ENCODE results near the gene TP53TG5.

TP53TG5 gene

DNA sequence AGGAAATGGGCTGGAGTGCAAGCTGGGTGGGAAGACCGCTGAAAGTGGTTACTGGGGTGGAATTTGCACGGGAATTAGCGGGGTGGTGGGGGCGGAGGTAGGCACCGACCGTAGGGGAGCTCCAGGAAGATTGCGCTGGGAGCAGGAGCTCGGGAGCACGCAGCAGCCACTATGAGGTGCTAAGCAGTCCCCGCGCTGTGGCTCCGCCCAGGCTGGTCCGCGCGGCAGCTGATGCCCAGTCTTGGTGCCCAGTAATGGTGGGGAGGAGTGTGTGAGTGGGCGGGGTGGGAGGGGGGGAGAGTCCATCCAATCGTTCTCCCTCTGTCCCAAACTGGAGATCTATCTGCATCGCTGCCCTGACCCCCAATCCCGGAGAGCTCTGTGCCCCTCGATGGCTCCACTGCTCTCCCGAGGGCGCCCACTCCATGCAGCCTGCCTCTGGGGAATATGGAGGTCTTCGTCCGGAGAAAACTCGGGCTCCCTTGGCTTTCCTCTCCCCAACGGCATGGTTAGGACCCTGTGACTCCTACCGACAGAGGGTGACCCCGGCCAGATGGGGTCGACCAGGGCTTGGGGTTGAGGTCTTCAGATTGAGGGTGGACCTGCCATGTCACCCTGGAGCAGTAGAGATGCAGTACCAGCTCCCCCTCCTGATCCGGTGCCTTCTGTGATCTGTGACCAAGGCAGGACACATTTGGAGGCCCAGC is 5.3 kb downstream of the TP53TG5 start:
- no peak for TF ChIP-seq POLR2AphosphoS5 (IDR thresholded peaks at IDR 0.05; ENCODE audit: low read depth, low read length)
- no peak for TF ChIP-seq TAF1 (IDR thresholded peaks at IDR 0.05; ENCODE audit: low read depth, low read length)
- no peak for TF ChIP-seq SPI1 (IDR thresholded peaks at IDR 0.05; ENCODE audit: low read depth, low read length)
- no peak for TF ChIP-seq POU2F2 (IDR thresholded peaks at IDR 0.05; ENCODE audit: low read depth, low read length)
- TF ChIP-seq POLR2A (IDR thresholded peaks at IDR 0.05; ENCODE audit: low read depth, low read length) = no peak
- no peak for TF ChIP-seq PAX5 (IDR thresholded peaks at IDR 0.05; ENCODE audit: insufficient read depth, low read length, severe bottlenecking)
- DNase-seq (ENCODE audit: insufficient read length, low spot score) (no peak), FAIRE-seq (no peak)

DNA sequence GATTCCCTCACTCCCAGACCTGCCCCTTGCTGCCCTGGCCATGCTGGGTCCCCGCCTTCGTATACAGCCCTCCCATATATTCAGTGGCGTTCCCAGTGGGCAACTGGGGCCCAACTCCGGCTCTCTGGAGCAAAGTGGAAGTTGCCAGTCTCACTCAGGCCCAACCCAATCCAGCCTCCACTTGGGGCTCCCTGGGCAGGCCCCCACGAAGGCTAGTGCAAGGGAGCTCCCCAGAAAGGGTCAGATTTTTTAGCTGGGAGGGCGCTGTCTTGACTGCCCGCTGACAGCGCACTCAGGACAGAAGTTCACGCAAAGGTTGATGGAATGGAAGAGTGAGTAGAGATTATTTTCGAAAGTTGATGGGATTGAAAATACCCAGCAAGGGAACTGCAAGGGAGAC is 5.9 kb downstream of the TP53TG5 start:
- TF ChIP-seq TAF1 (IDR thresholded peaks at IDR 0.05; ENCODE audit: low read depth, low read length) = no peak
- TF ChIP-seq PAX5 (IDR thresholded peaks at IDR 0.05; ENCODE audit: insufficient read depth, low read length, severe bottlenecking) = no peak
- TF ChIP-seq POLR2AphosphoS5 (IDR thresholded peaks at IDR 0.05; ENCODE audit: low read depth, low read length) = no peak
- TF ChIP-seq POLR2A (IDR thresholded peaks at IDR 0.05; ENCODE audit: low read depth, low read length) = no peak
- TF ChIP-seq POU2F2 (IDR thresholded peaks at IDR 0.05; ENCODE audit: low read depth, low read length) = no peak
- no peak for TF ChIP-seq SPI1 (IDR thresholded peaks at IDR 0.05; ENCODE audit: low read depth, low read length)
- DNase-seq (ENCODE audit: insufficient read length, low spot score) (no peak), FAIRE-seq (no peak)

DNA sequence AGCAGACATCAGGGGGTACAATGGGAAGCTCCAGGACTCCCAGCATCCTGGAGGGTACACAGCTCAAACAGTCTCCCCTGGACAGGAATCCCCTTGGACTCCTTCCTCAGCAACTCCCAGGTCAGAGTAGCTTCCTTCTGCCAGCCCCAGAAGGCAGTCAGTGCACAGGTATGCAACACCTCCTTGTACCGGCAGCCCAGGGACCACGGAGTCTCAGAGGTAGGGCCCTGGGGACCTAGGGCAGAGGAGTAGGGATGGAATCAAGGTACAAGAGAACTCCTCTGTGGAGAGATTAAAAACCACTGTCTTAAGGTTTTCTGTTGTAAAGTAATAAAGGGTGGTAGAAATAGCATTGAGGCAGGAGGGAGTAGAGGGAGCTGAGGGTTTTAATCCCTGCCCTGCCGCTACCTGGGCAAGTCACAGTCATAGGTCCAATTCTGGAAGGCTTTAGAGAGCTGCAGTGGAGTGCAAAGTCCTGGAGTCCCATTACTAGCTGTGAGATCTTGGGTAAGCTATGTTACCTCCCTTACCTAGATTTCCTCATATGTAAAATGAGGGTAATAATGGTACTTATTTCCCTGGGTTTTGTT is 7.5 kb downstream of the TP53TG5 start:
- DNase-seq (ENCODE audit: insufficient read length, low spot score) (no peak), FAIRE-seq (no peak)
- TF ChIP-seq POU2F2 (IDR thresholded peaks at IDR 0.05; ENCODE audit: low read depth, low read length) = no peak
- no peak for TF ChIP-seq PAX5 (IDR thresholded peaks at IDR 0.05; ENCODE audit: insufficient read depth, low read length, severe bottlenecking)
- TF ChIP-seq SPI1 (IDR thresholded peaks at IDR 0.05; ENCODE audit: low read depth, low read length) = no peak

DNA sequence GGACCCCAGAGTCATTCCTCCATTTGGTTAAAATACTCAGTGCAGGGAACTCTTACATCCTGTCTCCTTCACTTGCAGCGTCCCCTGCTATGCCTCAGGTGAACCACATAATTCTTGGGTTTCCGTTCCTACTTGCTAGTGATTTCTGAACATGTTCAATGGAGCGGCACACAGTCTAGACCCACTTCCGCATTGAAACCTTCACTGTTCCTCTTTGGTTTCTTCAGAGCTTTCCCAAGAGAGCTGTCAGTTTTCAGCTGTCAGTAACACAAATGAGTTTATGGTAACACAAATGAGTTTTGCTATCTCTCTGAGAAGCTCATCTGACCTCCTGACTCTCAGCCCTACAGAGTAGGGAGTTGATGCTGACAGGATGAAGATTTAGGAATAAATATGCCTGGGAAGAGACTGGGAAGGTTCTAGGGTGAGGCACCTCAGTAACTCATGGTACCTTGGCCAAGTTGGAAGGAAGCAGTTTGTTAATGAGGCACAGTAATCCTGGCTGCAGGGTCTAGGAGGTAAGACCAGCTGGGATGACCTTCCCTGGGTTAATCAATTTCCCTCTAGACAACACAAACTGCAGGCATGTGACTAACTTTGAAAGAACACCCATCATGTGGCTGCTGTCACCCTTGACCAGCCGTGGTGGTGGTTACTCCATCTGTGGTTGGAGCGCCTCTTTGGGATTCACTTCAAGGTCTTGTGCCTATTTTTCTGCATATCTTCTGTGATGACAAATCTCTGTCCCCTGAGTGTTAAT is 9.7 kb downstream of the TP53TG5 start:
- DNase-seq (ENCODE audit: insufficient read length, low spot score) = peak; percentile 67
- FAIRE-seq = peak; percentile 90
- TF ChIP-seq TAF1 (IDR thresholded peaks at IDR 0.05; ENCODE audit: low read depth, low read length) = no peak
- peak; percentile 91 for TF ChIP-seq PAX5 (IDR thresholded peaks at IDR 0.05; ENCODE audit: insufficient read depth, low read length, severe bottlenecking)
- no peak for TF ChIP-seq POLR2A (IDR thresholded peaks at IDR 0.05; ENCODE audit: low read depth, low read length)
- TF ChIP-seq SPI1 (IDR thresholded peaks at IDR 0.05; ENCODE audit: low read depth, low read length) = peak; percentile 99
- TF ChIP-seq POLR2AphosphoS5 (IDR thresholded peaks at IDR 0.05; ENCODE audit: low read depth, low read length) = no peak
- peak; percentile 84 for TF ChIP-seq POU2F2 (IDR thresholded peaks at IDR 0.05; ENCODE audit: low read depth, low read length)

DNA sequence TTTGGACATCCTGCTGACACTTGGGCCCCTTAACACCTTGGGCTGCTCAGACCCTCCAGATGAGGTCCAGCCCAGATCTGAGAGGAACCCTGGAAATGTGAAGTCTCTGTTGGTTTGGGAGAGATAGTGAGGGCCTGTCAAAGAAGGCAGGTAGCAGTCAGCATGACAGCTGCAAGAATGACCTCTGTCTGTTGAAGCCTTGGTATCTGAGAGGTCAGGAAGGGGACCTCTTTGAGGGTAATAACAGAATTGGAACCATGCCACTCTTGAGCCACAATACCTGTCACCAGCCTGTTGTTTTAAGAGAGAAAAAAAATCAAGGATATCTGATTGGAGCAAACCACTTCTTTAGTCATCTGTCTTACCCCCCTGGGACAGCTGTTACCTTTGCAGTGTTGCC is 11.0 kb downstream of the TP53TG5 start:
- DNase-seq (ENCODE audit: insufficient read length, low spot score) (no peak), FAIRE-seq (no peak)
- TF ChIP-seq POLR2AphosphoS5 (IDR thresholded peaks at IDR 0.05; ENCODE audit: low read depth, low read length) (no peak), SPI1 (IDR thresholded peaks at IDR 0.05; ENCODE audit: low read depth, low read length) (no peak), POLR2A (IDR thresholded peaks at IDR 0.05; ENCODE audit: low read depth, low read length) (no peak), POU2F2 (IDR thresholded peaks at IDR 0.05; ENCODE audit: low read depth, low read length) (no peak), PAX5 (IDR thresholded peaks at IDR 0.05; ENCODE audit: insufficient read depth, low read length, severe bottlenecking) (no peak), TAF1 (IDR thresholded peaks at IDR 0.05; ENCODE audit: low read depth, low read length) (no peak)

DNA sequence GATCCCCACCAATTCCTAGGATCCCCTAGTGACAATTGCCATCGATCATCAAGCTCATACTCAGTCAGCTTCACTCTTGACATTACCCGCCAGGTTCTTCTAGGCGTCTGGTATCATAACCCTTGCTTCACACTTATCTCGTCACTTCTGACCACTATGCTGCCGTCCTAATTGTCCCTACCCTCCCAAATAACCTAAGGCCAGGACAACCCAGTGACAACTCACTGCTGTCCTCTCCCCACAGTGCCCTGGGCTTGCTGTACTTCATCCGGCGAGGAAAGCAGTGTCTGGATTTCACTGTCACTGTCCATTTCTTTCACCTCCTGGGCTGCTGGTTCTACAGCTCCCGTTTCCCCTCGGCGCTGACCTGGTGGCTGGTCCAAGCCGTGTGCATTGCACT is 11.5 kb downstream of the TP53TG5 start:
- TF ChIP-seq POU2F2 (IDR thresholded peaks at IDR 0.05; ENCODE audit: low read depth, low read length) (no peak), TAF1 (IDR thresholded peaks at IDR 0.05; ENCODE audit: low read depth, low read length) (no peak), PAX5 (IDR thresholded peaks at IDR 0.05; ENCODE audit: insufficient read depth, low read length, severe bottlenecking) (no peak), POLR2A (IDR thresholded peaks at IDR 0.05; ENCODE audit: low read depth, low read length) (no peak), SPI1 (IDR thresholded peaks at IDR 0.05; ENCODE audit: low read depth, low read length) (no peak), POLR2AphosphoS5 (IDR thresholded peaks at IDR 0.05; ENCODE audit: low read depth, low read length) (no peak)
- FAIRE-seq (no peak), DNase-seq (ENCODE audit: insufficient read length, low spot score) (no peak)

DNA sequence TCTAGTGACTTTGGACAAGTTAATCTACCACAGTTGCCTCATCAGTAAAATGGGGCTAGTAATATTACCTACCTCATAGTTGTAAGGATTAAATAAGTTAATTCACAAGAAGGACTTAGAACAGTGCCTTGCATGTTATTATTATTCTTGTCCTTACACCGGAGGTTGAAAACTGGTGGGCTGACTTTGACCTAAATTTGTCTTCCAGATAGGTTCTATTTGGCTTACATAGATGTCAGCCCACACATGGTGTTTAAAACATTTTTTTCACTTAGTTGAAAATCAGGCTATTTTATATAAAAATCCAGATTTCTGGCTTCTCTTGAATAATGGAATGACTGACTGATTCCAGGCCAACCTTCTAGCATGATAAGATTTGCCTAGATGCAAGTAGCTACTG is 11.9 kb downstream of the TP53TG5 start:
- TF ChIP-seq POU2F2 (IDR thresholded peaks at IDR 0.05; ENCODE audit: low read depth, low read length) = no peak
- TF ChIP-seq TAF1 (IDR thresholded peaks at IDR 0.05; ENCODE audit: low read depth, low read length) = no peak
- no peak for TF ChIP-seq PAX5 (IDR thresholded peaks at IDR 0.05; ENCODE audit: insufficient read depth, low read length, severe bottlenecking)
- TF ChIP-seq POLR2AphosphoS5 (IDR thresholded peaks at IDR 0.05; ENCODE audit: low read depth, low read length) = no peak
- FAIRE-seq = no peak
- no peak for DNase-seq (ENCODE audit: insufficient read length, low spot score)

DNA sequence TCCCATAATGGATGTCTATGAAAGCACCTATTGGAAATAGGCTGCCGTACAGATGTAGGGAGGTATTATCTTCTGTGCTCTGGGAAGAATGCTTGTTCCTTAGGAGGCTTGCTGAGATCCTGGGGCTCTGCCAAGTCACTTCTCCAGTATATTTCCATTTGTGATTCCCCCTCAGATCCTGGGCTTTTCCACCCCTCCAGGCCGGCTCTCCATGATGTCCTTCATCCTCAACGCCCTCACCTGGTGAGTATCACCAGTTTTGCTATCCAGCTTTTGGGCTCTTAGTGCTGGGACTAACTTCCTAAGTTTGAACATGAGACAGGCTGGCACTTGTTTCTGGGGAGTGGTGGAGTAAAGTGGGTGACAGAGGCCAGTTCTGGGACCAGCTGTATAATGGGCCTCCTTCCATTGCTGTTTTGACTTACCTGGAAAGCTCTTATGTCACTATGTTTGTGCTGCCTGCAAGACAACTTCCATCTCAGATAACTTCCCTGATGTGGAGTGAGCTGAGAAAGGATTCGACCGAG is 12.6 kb downstream of the TP53TG5 start:
- no peak for TF ChIP-seq POLR2AphosphoS5 (IDR thresholded peaks at IDR 0.05; ENCODE audit: low read depth, low read length)
- TF ChIP-seq POU2F2 (IDR thresholded peaks at IDR 0.05; ENCODE audit: low read depth, low read length) = no peak
- TF ChIP-seq POLR2A (IDR thresholded peaks at IDR 0.05; ENCODE audit: low read depth, low read length) = no peak
- TF ChIP-seq SPI1 (IDR thresholded peaks at IDR 0.05; ENCODE audit: low read depth, low read length) = no peak
- TF ChIP-seq PAX5 (IDR thresholded peaks at IDR 0.05; ENCODE audit: insufficient read depth, low read length, severe bottlenecking) = no peak
- no peak for TF ChIP-seq TAF1 (IDR thresholded peaks at IDR 0.05; ENCODE audit: low read depth, low read length)
- DNase-seq (ENCODE audit: insufficient read length, low spot score) = no peak
- FAIRE-seq = no peak

Data from GM12891 (cell line).